Measurements from ENCODE around the gene NR3C1.

The NR3C1 gene

GRCh38 chr5:143302341-143303045 is 101.0 kb downstream of the NR3C1 start:
- DNase-seq, result no peak

DNA sequence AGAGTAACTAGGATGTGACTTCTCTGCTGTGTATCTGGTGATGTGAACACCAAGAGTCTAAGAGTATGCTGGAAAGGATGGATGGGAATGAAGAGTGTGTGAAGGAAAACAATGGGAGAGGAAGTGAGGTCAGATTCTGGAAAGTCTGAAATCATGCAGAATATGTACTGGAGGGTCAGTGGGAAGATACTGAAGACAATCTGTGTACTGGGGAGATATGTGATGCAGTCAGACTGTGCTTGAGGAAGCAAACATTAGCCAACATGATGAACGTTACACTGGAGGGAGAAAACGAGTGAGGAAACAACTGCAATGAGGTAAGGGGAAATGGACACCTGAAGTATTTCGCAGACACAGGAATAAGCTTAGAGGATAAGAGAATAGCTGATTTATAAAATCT is 105.7 kb downstream of the NR3C1 start:
- DNase-seq, result no peak

- no peak for DNase-seq
Measured at GRCh38 chr5:143290125-143290524, 113.4 kb downstream of the NR3C1 start.

GRCh38 chr5:143284521-143284920 is 119.0 kb downstream of the NR3C1 start:
- DNase-seq, result no peak

DNA sequence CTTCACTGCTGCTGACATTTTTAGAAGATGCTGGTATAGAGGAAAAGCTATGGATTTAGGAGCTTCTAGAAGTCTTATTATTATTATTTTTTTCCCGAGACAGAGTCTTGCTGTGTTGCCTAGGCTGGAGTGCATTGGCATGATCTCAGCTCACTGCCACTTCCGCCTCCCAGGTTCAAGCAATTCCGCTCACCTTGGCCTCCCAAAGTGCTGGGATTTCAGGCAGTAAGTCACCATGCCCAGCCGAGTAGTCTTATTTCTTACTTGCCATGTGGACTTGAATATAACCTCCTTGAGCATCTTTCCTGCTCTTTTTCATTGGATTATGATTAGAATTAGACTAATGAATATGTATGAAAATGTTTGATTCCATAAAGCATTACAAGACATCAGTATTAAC is 119.5 kb downstream of the NR3C1 start:
- DNase-seq, result no peak

GRCh38 chr5:143281226-143281625 is 122.3 kb downstream of the NR3C1 start:
- no peak for DNase-seq

GRCh38 chr5:143279698-143280097 is 123.8 kb downstream of the NR3C1 start:
- no peak for DNase-seq

DNA sequence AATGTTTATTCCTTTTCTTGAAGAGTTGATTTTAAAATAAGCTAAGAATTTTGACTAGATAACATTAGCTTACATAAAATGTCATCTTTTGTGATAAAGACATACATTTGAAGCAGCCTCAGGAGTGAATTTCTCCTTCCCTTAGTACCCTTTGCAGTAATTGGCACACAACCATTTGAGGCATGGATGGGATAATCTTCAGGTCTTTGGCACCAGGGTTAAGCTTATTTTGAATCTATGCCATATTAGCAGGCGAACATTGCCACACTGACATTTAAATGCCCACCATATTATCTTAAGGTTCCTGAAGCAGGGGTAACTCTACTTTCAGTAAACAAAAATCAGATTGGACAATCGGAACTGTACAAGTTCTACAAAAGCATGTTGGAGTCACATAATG is 126.0 kb downstream of the NR3C1 start:
- DNase-seq, result no peak

DNA sequence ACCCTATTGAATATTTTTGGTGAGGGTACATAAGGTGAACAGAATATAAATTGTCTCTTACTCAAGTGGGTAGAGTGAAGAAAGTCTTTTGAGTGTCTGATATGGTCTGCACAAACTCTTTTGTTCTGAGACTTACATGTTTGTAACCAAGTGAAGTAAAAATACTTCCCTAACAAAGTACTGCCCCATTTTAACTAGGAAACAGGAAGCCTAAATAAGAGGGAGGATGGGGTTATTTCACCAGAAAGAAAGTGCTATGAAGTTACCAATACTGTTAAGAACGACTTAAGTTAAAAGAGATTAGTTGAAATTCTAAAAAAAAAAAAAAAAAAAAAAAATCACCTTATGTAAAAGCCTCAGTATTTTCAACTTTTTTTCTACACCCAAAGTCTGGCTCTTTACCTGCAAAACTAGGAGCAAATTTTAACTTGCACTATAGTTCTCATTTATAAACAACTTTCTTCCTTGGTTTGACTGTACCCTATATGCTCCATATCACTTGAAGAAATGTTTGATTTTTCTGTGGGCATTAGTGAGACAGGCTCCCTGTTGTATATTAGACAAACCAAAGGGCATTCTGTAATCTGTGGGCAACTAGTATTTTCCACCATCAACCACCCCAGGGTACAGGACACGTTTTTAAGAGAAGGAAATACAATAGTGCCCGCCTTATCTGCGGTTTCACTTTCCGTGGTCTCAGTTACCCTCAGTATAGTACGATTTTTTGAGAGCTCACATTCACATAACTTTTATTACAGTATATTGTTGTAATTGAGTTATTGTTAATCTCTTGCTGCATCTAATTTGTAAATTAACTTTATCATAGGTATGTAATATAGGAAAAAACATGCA is 127.7 kb downstream of the NR3C1 start:
- DNase-seq, result no peak

DNA sequence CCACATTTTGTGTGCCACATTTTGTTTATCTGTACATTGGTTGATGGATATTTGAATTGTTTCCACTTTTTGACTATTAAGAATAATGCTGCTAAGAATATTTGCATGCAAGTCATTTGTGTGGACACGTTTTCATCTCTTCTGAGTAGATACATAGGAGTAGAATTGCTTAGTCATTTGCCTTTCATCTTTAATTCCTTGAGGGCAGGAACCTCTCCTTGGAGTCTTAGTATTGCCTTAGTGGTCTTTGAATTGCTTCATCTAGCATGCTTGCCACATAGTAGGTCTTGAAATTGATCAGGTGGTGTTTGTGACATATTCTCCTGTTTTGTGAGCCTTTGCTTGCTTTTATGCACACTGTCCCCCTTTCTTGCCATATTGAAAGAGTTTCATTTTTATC is 128.5 kb downstream of the NR3C1 start:
- no peak for DNase-seq

DNA sequence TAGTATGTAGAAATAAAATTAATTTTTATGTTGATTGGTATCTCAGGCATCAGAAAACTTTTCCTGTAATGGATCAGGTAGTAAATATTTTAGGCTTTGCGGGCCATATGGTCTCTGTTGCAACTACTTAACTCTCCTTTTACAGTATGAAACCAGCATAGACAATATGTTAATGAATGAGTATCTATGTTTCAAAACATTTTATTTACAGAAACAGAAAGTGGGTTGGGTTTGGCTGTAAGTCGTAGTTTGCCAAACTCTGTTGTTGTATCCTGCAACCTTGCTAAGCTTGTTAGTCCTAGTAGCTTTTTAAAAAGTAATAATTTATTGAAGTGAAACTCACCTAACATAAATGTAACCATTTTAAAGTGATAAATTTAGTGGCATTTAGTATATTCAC is 132.1 kb downstream of the NR3C1 start:
- DNase-seq, result no peak

- DNase-seq, result no peak
Measured at GRCh38 chr5:143268388-143268787, 135.1 kb downstream of the NR3C1 start.

DNA sequence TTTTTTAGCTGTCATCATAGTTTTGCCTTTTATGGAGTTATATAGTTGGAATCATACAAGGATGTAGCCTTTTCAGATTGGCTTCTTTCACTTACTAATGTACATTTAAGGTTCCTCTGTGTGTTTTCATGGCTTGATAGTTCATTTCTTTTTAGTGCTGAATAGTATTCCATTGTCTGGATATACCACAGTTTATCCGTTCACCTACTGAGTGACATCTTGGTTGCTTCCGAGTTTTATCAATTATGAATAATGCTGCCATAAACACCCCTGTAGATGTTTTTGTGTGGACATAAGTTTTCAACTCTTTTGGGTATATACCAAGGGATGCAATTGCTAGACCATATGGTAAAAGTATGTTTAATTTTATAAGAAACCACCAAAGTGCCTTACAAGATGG is 136.3 kb downstream of the NR3C1 start:
- no peak for DNase-seq

GRCh38 chr5:143265995-143266394 is 137.5 kb downstream of the NR3C1 start:
- DNase-seq, result no peak

DNA sequence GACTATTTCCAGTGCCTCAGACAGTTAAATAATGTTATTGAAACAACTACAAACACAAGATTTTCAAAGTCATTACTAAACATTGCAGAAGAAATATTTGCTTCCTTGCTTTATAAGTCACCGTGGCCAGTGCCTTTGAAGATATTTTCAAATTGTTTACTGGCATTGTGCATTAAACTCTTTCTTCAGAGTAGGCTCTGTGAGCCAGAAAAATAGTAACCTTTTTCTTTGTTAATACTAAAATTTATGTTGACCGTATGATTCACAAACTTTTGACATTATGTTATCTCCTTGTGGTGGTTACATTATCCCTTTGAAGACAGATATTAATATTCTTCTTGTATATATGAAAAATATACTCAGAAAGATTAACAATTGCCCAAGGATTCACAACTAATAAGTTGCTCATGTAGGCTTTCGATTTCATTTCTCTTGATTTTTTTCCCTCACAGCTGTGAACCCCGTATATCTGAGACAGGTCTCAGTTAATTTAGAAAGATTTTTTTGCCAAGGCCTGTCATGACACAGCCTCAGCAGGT is 140.1 kb downstream of the NR3C1 start:
- no peak for DNase-seq

- no peak for DNase-seq
Measured at GRCh38 chr5:143262393-143263174, 140.9 kb downstream of the NR3C1 start.

DNA sequence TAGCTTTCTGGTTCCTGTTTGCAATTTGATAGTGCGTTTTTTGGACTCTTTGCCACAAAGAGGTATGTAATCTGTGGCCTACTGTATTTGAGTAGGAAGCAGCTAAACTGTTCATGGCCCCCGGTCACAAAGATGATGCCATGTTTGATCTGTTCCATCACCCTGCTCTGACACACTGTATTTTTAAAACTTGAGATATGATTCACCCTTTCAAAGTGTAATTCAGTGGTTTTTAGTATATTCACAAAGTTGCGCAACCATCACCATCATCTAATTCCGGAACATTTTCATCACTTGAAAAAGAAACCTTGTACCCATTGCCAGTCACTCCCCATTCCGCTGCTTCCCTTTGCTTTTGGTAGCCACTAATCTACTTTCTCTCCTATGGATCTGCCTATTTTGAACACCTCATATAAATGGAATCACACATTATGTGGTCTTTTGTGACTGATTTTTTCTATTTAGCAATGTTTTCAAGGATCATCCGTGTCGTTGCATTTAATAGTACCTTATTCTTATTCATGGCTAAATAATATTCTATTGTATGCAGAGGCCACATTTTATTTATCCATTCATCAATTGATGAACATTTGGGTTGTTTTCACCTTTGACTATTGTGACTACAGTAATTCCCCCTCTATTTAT is 141.6 kb downstream of the NR3C1 start:
- DNase-seq, result no peak

- DNase-seq, result no peak
Measured at GRCh38 chr5:143259254-143259605, 144.3 kb downstream of the NR3C1 start.

- DNase-seq, result no peak
Measured at GRCh38 chr5:143258559-143259253, 144.8 kb downstream of the NR3C1 start.

DNA sequence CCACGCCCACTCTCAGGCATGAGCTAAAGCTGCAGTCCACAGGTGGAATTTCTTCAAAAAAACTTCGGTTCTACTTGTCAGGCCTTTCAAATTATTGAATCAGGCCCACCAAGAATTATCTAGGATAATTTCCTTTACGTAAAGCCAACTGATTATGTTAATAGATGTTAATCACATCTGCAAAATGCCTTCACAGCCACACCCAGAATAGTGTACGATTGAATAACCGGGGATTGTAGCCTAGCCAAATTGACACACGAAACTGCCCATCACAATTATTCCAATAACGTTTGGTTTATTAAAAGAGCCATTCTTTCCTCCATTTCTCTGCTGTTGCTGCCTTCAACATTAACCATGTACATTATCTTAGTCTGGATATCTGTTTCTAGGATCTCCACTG is 148.7 kb downstream of the NR3C1 start:
- DNase-seq, result no peak

- no peak for DNase-seq
Measured at GRCh38 chr5:143251946-143252345, 151.5 kb downstream of the NR3C1 start.

GRCh38 chr5:143251190-143251589 is 152.3 kb downstream of the NR3C1 start:
- DNase-seq, result no peak

Measured in NCI-H510A treated with DMSO at 0.1 percent for 48 hours (cell line).